Measurements from ENCODE around the gene FGFRL1. TPM values are rescaled to one million over a fixed set of nuclear protein-coding genes. Genes with fewer than 3 reads are reported as not detected.

Gene FGFRL1
- total RNA-seq, 1 donor from 2014 or later = 22.4 TPM

GRCh38 chr4:1047106-1047975 is 35.9 kb downstream of the FGFRL1 start:
- intact Hi-C loops (cut with micrococcal nuclease) = no loop called here
- no peaks in the 10 kb centered on the region for H3K9me3 ChIP-seq (replicated peaks)
- peaks cover 83% of the 10 kb centered on the region for H3K27me3 ChIP-seq (ENCODE audit: low read depth)
- H3K27ac ChIP-seq (replicated peaks) = peak overlapping the region; percentile 54
- DNase-seq = peak; percentile 14
- H3K4me1 ChIP-seq = peaks cover 17% of the 10 kb centered on the region
- TF ChIP-seq CTCF (IDR thresholded peaks at IDR 0.05; ENCODE audit: borderline replicate concordance) = no peak
- no peaks in the 10 kb centered on the region for H3K36me3 ChIP-seq
- H3K4me3 ChIP-seq = peak overlapping the region; percentile 38

- H3K9me3 ChIP-seq (replicated peaks) = no peaks in the 10 kb centered on the region
- H3K4me3 ChIP-seq = no peak overlapping the region
- H3K36me3 ChIP-seq = no peaks in the 10 kb centered on the region
- peaks cover 19% of the 10 kb centered on the region for H3K4me1 ChIP-seq
- TF ChIP-seq CTCF (IDR thresholded peaks at IDR 0.05; ENCODE audit: borderline replicate concordance) = no peak
- intact Hi-C loops (cut with micrococcal nuclease) = no loop called here
- DNase-seq = peak; percentile 15
- no peak overlapping the region for H3K27ac ChIP-seq (replicated peaks)
- peaks cover 89% of the 10 kb centered on the region for H3K27me3 ChIP-seq (ENCODE audit: low read depth)
These were observed 36.7 kb downstream of the FGFRL1 start for GRCh38 chr4:1047976-1048772.

- Histone ChIP-seq H3K9me3 (replicated peaks) (no peaks in the 10 kb centered on the region), H3K4me3 (no peak overlapping the region), H3K27me3 (ENCODE audit: low read depth) (peaks cover 84% of the 10 kb centered on the region), H3K27ac (replicated peaks) (no peak overlapping the region), H3K36me3 (no peaks in the 10 kb centered on the region), H3K4me1 (peaks cover 16% of the 10 kb centered on the region)
- TF ChIP-seq CTCF (IDR thresholded peaks at IDR 0.05; ENCODE audit: borderline replicate concordance) = no peak
- peak; percentile 9 for DNase-seq
- intact Hi-C loops (cut with micrococcal nuclease) = no loop called here
These were observed 37.6 kb downstream of the FGFRL1 start for GRCh38 chr4:1048773-1049590.

GRCh38 chr4:1049591-1049905 is 38.1 kb downstream of the FGFRL1 start:
- peaks cover 78% of the 10 kb centered on the region for H3K27me3 ChIP-seq (ENCODE audit: low read depth)
- H3K36me3 ChIP-seq = no peaks in the 10 kb centered on the region
- intact Hi-C loops (cut with micrococcal nuclease) = no loop called here
- no peak overlapping the region for H3K4me3 ChIP-seq
- H3K4me1 ChIP-seq = peaks cover 12% of the 10 kb centered on the region
- TF ChIP-seq CTCF (IDR thresholded peaks at IDR 0.05; ENCODE audit: borderline replicate concordance) = no peak
- H3K27ac ChIP-seq (replicated peaks) = no peak overlapping the region
- peak; percentile 13 for DNase-seq
- no peaks in the 10 kb centered on the region for H3K9me3 ChIP-seq (replicated peaks)
